ENCODE results near the gene MAML2. TPM values are rescaled to one million over a fixed set of nuclear protein-coding genes. Genes with fewer than 3 reads are reported as not detected.

The MAML2 gene
- total RNA-seq, 2 experiments from 2014 or later: 14.7 to 15.5 TPM

DNA sequence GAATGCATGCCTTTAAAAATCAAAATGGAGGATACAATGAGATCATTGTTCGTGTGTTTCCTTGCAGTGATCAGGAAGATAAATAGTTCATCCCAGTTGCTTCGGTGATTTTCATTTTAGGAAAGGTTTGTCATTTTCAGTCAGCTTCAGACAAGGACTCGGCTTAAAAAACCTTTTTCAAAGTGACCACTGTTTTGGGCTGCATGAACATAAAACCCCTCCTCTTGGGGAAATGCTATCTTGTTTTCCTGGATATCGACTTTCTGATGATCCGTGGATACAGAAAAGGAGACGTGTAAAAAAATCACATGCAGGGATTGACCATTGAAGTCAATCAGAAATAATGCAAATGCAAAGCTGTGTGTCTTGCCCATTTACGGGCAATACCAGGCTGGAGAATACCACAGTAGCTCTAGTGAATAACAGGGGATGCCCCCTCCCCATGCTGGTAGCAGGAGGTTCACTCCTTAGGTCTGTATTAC, 146.8 kb downstream of the MAML2 start:
- ATAC-seq: no peak
- H3K36me3 Mint-ChIP-seq (ENCODE audit: low read depth): peaks cover 46% of the 10 kb centered on the region
- H3K9me3 Mint-ChIP-seq (ENCODE audit: insufficient read depth): peaks cover 11% of the 10 kb centered on the region
- H3K27me3 Mint-ChIP-seq (ENCODE audit: low read depth): no peaks in the 10 kb centered on the region
- H3K4me1 Mint-ChIP-seq (ENCODE audit: low read depth): peaks cover 50% of the 10 kb centered on the region
- no peak for DNase-seq
- CTCF ChIA-PET: interaction anchor here (1.1 to 2.1 kb wide), 3 partner anchors 10 to 147 kb away, joined by 3 to 10 read pairs (median 6); partner anchors contain the start of gene MAML2
- H3K27ac Mint-ChIP-seq: no peak overlapping the region
- POLR2A ChIA-PET: interaction anchor here (1.6 kb wide), 1 partner anchor 47 kb away, joined by 3 read pairs; no protein-coding TSS in a partner anchor
- H3K4me3 Mint-ChIP-seq: no peak overlapping the region

GRCh38 chr11:96195671-96196070, 147.3 kb downstream of the MAML2 start:
- POLR2A ChIA-PET: no interaction called here
- DNase-seq: no peak
- Mint-ChIP-seq H3K27ac (no peak overlapping the region), H3K4me1 (ENCODE audit: low read depth) (peaks cover 53% of the 10 kb centered on the region), H3K36me3 (ENCODE audit: low read depth) (peaks cover 47% of the 10 kb centered on the region), H3K9me3 (ENCODE audit: insufficient read depth) (peaks cover 11% of the 10 kb centered on the region), H3K4me3 (no peak overlapping the region), H3K27me3 (ENCODE audit: low read depth) (no peaks in the 10 kb centered on the region)
- CTCF ChIA-PET: interaction anchor here (1.1 kb wide), 1 partner anchor 10 kb away, joined by 3 read pairs; no protein-coding TSS in a partner anchor
- ATAC-seq: no peak

DNA sequence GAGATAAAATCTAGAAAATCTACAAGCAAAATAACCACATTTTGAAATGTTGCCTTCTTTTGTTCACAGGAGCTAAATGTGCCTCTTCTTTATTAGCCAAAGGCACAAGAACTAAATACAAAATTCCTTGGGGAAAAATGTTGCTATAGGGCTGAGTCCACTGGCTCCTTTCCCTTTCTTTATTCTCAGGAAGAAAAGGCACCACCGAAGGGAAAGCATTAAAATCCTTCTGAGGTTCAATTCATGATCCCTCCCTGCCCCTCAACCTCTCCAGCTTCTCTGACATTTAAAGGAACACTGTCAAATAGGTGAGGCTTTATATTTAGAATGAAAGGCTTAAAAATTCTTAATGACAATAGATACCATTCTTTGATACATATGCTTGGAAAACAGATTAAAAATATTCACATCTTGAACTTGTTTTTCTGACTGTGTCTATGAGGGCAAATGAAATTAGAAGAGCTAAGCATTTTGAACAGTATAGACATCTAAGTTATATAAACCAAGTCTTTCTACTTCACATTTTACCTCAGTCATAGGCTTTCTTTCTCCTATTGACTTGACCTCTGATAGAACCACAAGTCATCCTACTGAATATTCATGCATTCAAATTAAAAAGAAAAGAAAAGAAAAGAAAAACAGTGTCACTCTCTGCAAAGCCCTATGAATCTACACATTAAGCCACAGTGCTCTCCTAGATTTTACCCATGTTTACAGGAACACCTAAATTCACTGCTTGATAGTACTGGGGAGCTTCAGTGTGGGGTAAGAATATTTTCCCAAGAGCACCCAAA, 148.2 kb downstream of the MAML2 start:
- Mint-ChIP-seq H3K27me3 (ENCODE audit: low read depth) (no peaks in the 10 kb centered on the region), H3K27ac (peak overlapping the region; percentile 78), H3K4me3 (peak overlapping the region; percentile 55), H3K36me3 (ENCODE audit: low read depth) (peaks cover 47% of the 10 kb centered on the region), H3K4me1 (ENCODE audit: low read depth) (peaks cover 56% of the 10 kb centered on the region), H3K9me3 (ENCODE audit: insufficient read depth) (peaks cover 10% of the 10 kb centered on the region)
- POLR2A ChIA-PET: interaction anchor here (0.8 to 1.0 kb wide), 3 partner anchors 13 to 148 kb away, joined by 3 to 4 read pairs (median 3); no protein-coding TSS in a partner anchor
- ATAC-seq (peak; percentile 32), DNase-seq (no peak)
- CTCF ChIA-PET: interaction anchor here (1.0 to 2.5 kb wide), 9 partner anchors 9 to 199 kb away, joined by 3 to 16 read pairs (median 5); partner anchors contain the start of gene MAML2

DNA sequence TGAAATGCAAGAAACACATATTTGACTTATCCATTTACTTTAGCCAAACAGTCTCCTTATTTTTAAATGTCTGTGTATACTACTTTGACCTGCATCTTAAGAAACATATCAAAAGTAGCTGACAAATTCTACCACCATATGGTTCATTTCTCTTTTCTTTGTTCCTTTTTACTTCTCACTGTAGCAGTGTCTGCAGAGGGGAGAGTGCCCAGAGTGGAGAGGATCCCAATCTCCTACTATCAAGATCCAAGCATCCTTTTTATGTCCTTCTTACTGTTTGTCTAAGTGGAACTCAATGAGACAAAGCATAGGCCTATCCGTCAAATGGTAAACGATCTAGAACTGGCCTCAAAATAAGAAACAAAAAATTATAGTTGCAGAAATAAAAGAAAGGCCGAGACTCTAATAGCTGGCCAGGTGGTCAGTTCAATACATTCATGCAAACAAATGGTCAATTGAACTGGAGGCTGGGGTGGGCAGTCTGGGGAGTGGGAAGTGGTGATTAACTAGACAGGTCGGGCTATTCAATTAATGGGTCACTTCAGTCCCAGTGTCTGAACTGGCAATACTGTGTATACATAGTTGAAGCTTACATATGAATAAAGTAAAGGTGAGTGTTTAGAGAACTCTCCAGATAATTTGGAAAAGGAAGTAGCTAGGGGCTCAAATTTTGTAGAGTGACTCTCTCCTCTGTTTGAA, 149.1 kb downstream of the MAML2 start:
- DNase-seq: no peak
- H3K4me1 Mint-ChIP-seq (ENCODE audit: low read depth): peaks cover 57% of the 10 kb centered on the region
- peak; percentile 17 for ATAC-seq
- H3K9me3 Mint-ChIP-seq (ENCODE audit: insufficient read depth): peaks cover 5% of the 10 kb centered on the region
- peak overlapping the region; percentile 55 for H3K4me3 Mint-ChIP-seq
- no peaks in the 10 kb centered on the region for H3K27me3 Mint-ChIP-seq (ENCODE audit: low read depth)
- POLR2A ChIA-PET: interaction anchor here (0.8 kb wide), 1 partner anchor 14 kb away, joined by 3 read pairs; no protein-coding TSS in a partner anchor
- CTCF ChIA-PET: interaction anchor here (1.0 to 2.5 kb wide), 9 partner anchors 9 to 200 kb away, joined by 3 to 16 read pairs (median 5); partner anchors contain the start of gene MAML2
- H3K36me3 Mint-ChIP-seq (ENCODE audit: low read depth): peaks cover 41% of the 10 kb centered on the region
- H3K27ac Mint-ChIP-seq: peak overlapping the region; percentile 78

DNA sequence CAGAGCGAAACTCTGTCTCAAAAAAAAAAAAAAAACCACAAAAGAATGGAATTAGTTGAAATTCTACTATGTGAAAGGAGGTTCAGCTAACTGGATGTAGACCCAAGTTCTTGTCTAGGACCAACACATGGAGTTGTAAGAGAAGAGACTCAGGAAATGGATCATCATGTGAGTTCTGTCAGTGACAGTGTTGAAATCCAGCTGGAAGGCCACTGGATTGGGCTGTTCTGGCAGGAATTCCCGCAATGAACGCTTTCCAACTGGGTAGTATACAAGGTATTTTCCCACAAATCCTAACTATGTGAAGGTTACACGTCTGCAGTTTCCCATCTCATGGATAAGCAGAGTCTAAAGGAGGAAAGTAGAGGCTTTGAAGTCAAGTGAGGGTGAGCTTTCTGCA, 151.2 kb downstream of the MAML2 start:
- Mint-ChIP-seq H3K4me1 (ENCODE audit: low read depth) (peaks cover 64% of the 10 kb centered on the region), H3K27me3 (ENCODE audit: low read depth) (no peaks in the 10 kb centered on the region), H3K27ac (no peak overlapping the region), H3K36me3 (ENCODE audit: low read depth) (peaks cover 31% of the 10 kb centered on the region), H3K9me3 (ENCODE audit: insufficient read depth) (peaks cover 5% of the 10 kb centered on the region), H3K4me3 (no peak overlapping the region)
- ATAC-seq (no peak), DNase-seq (no peak)
- ChIA-PET POLR2A (no interaction called here), CTCF (interaction anchor here (0.6 to 1.8 kb wide), 3 partner anchors 9 to 133 kb away, joined by 3 to 4 read pairs (median 3); no protein-coding TSS in a partner anchor)

- Mint-ChIP-seq H3K27ac (peak overlapping the region; percentile 31), H3K36me3 (ENCODE audit: low read depth) (peaks cover 28% of the 10 kb centered on the region), H3K9me3 (ENCODE audit: insufficient read depth) (peaks cover 5% of the 10 kb centered on the region), H3K4me3 (no peak overlapping the region), H3K27me3 (ENCODE audit: low read depth) (no peaks in the 10 kb centered on the region), H3K4me1 (ENCODE audit: low read depth) (peaks cover 47% of the 10 kb centered on the region)
- ChIA-PET POLR2A (interaction anchor here (1.1 to 1.8 kb wide), 3 partner anchors 27 to 152 kb away, joined by 3 to 4 read pairs (median 3); no protein-coding TSS in a partner anchor), CTCF (interaction anchor here (0.6 to 4.1 kb wide), 10 partner anchors 11 to 200 kb away, joined by 3 to 24 read pairs (median 4); partner anchors contain the start of genes CCDC82, JRKL and MAML2)
- DNase-seq: no peak
- ATAC-seq: no peak
Measured at GRCh38 chr11:96189351-96189750, 153.6 kb downstream of the MAML2 start.

- POLR2A ChIA-PET: interaction anchor here (0.5 to 1.1 kb wide), 2 partner anchors 84 to 151 kb away, joined by 3 to 4 read pairs; no protein-coding TSS in a partner anchor
- H3K4me3 Mint-ChIP-seq: no peak overlapping the region
- ATAC-seq: peak; percentile 77
Measured at GRCh38 chr11:96188243-96189006, 154.6 kb downstream of the MAML2 start.

DNA sequence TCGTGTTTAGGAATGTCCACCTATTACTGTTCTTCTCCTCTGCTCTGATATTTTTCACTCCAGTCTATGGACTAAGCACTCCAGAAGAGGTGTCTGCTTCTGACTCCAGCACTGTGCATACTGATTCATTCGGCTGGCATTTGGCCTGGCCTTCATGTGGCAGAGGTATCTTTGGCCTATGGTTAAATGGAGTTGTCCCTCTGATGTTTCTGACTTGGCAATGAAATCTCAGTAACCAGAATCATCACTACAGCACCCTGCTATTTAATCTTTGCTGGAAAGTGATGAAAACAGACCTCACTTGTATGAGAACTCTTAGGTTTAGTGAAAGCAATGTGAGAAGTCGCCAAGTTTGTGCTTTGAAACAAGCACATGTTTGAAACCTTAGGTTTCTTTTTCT, 155.2 kb downstream of the MAML2 start:
- Mint-ChIP-seq H3K4me1 (ENCODE audit: low read depth) (peaks cover 43% of the 10 kb centered on the region), H3K27me3 (ENCODE audit: low read depth) (no peaks in the 10 kb centered on the region), H3K4me3 (no peak overlapping the region), H3K9me3 (ENCODE audit: insufficient read depth) (peaks cover 5% of the 10 kb centered on the region), H3K36me3 (ENCODE audit: low read depth) (peaks cover 25% of the 10 kb centered on the region), H3K27ac (no peak overlapping the region)
- DNase-seq (no peak), ATAC-seq (no peak)
- ChIA-PET POLR2A (interaction anchor here (0.5 kb wide), 1 partner anchor 83 kb away, joined by 4 read pairs; no protein-coding TSS in a partner anchor), CTCF (interaction anchor here (1.3 to 4.1 kb wide), 2 partner anchors 53 to 155 kb away, joined by 4 to 24 read pairs; partner anchors contain the start of gene MAML2)

More at GRCh38 chr11:96188243-96189006, 154.6 kb downstream of the MAML2 start:
- DNase-seq: no peak
- H3K36me3 Mint-ChIP-seq (ENCODE audit: low read depth): peaks cover 25% of the 10 kb centered on the region
- H3K9me3 Mint-ChIP-seq (ENCODE audit: insufficient read depth): peaks cover 5% of the 10 kb centered on the region
- no peaks in the 10 kb centered on the region for H3K27me3 Mint-ChIP-seq (ENCODE audit: low read depth)
- CTCF ChIA-PET: interaction anchor here (0.9 to 4.1 kb wide), 4 partner anchors 12 to 155 kb away, joined by 4 to 24 read pairs (median 4); partner anchors contain the start of gene MAML2
- H3K27ac Mint-ChIP-seq: peak overlapping the region; percentile 31
- peaks cover 42% of the 10 kb centered on the region for H3K4me1 Mint-ChIP-seq (ENCODE audit: low read depth)

GRCh38 chr11:96186806-96187205, 156.2 kb downstream of the MAML2 start:
- H3K4me3 Mint-ChIP-seq: no peak overlapping the region
- peaks cover 45% of the 10 kb centered on the region for H3K4me1 Mint-ChIP-seq (ENCODE audit: low read depth)
- no peak overlapping the region for H3K27ac Mint-ChIP-seq
- no peaks in the 10 kb centered on the region for H3K27me3 Mint-ChIP-seq (ENCODE audit: low read depth)
- ATAC-seq (no peak), DNase-seq (no peak)
- ChIA-PET CTCF (interaction anchor here (2.0 to 4.1 kb wide), 2 partner anchors 19 to 156 kb away, joined by 7 to 24 read pairs; partner anchors contain the start of gene MAML2), POLR2A (no interaction called here)
- H3K9me3 Mint-ChIP-seq (ENCODE audit: insufficient read depth): peaks cover 3% of the 10 kb centered on the region
- H3K36me3 Mint-ChIP-seq (ENCODE audit: low read depth): peaks cover 17% of the 10 kb centered on the region

DNA sequence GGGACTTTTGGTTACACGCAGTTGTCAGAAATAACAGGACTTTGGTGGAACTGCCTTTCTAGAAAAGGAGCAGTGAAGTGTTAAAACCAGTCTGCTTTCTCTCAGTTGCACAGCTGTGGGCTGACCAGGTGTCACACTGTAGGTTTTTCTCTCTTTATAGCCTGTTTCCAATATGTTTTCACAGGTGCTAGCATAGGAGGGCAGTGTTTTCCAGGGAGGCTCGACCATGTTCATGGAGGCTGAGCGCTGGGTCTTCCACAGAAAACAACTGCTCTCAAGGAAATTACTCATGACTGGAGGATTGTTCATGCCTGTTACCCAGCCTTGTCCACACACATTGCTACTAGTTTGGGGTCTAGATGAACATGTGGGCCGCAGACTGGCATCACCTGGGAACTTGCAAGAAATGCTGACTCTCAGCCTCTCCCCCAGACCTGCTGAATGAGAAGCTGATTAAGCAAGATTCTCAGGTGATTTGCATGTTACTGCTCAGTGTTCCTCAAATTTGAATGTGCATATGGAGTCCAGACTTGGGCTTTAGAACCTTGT, 157.7 kb downstream of the MAML2 start:
- ATAC-seq (no peak), DNase-seq (no peak)
- POLR2A ChIA-PET: no interaction called here
- H3K9me3 Mint-ChIP-seq (ENCODE audit: insufficient read depth): no peaks in the 10 kb centered on the region
- CTCF ChIA-PET: interaction anchor here (1.7 to 2.0 kb wide), 2 partner anchors 9 to 17 kb away, joined by 4 to 7 read pairs; no protein-coding TSS in a partner anchor
- no peak overlapping the region for H3K4me3 Mint-ChIP-seq
- H3K4me1 Mint-ChIP-seq (ENCODE audit: low read depth): peaks cover 38% of the 10 kb centered on the region
- no peak overlapping the region for H3K27ac Mint-ChIP-seq
- H3K36me3 Mint-ChIP-seq (ENCODE audit: low read depth): peaks cover 8% of the 10 kb centered on the region
- no peaks in the 10 kb centered on the region for H3K27me3 Mint-ChIP-seq (ENCODE audit: low read depth)

All from activated CD8-positive, alpha-beta T cell treated with anti-CD3 and anti-CD28 coated beads, Interleukin-2, amount 10 ng/mL, durations not matched to agents 7 days and 5 days (primary cell).